Vagina (tissue), 2 donors: ENCODE measurements around the gene GRN.

Experiments
- CTCF ChIP-seq, 3 experiments: fragments of 450-650 bp in 2 of 3; fragments of 200-600 bp in 1 of 3; sonication (generic) in 1 of 3; IDR thresholded peaks; one replicate each; pipeline ENCODE4 v1.5.1; 2017 to 2019; ENCODE audit warnings: antibody characterized with exemption in 3 of 3, mild to moderate bottlenecking in 2 of 3, moderate library complexity in 2 of 3
- POLR2A ChIP-seq, 2 donors: fragments of 450-650 bp; IDR thresholded peaks; one replicate each; pipeline ENCODE4 v1.6.1; 2017; ENCODE audit warnings: antibody characterized with exemption in 2 of 2, mild to moderate bottlenecking in 2 of 2, moderate library complexity in 2 of 2

DNA sequence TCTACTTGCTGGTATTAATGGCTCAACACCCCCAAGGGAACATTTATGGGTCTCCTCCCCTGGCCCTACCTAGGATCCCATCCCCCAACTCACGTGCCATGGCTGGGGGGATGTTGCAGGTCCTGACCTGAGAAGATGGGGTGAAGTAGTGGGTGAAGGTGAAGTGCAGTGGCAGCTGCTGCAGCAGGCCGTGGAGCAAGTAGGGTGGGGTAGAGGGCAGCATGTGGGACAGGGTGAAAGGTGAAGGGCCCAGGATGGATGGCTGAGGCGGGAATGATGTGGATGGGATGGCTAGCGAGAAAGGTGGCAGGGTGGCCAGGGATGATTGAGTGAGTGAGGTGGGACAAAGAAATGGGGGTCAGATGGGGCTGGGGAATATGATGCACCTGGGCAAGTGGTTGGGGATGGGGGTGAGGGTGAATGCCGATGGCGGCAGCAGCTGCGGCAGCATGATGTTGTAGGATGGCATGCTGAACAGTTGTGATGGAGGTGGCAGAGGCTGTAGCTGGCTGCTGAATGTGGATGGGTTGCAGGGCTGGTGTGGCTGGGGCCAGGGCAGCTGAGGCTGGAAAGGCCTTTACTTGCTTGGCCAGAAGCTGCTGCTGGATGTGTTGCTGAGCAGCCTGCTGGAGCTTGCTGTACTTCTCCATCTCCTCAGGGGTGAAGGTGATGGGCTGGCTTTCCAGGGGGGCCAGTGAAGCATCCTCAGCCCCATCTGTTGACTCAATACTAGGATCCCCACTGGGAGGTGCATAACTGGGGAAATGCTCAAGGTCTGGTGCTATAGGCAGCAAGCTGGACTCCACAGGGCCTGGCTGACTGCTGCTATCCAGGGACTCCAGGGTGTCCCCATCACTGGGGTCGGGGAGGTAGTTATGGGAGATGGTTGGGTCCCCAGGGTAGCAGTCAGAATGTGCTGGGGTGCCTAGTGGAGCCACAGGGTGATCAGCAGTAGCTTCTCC lies 52.7 kb downstream of the GRN start:
- TF ChIP-seq CTCF (IDR thresholded peaks at IDR 0.05) (no peak), POLR2A (IDR thresholded peaks at IDR 0.05) (no peak)
